PFSK-1 (cell line): ENCODE results near the gene GPN1.

Experiments used
- POLR2AphosphoS5 ChIP-seq: IDR thresholded peaks from 2 replicates; pipeline ENCODE4 v1.6.1; 2012; ENCODE audit warnings: low read depth, mild to moderate bottlenecking, control low read depth, low read length, moderate library complexity
- SIN3A ChIP-seq: IDR thresholded peaks from 2 replicates; pipeline ENCODE4 v1.6.1; 2012; ENCODE audit warnings: mild to moderate bottlenecking, low read length, moderate library complexity, borderline replicate concordance; ENCODE audit not compliant: insufficient read depth
- TF ChIP-seq, protein P1 (sequence below), 2 experiments: IDR thresholded peaks; 2 replicates each; pipeline versions ENCODE4 v1.6.1 to v1.8.0; 2011 to 2012; ENCODE audit warnings: low read depth in 2 of 2, low read length in 2 of 2, control low read depth in 1 of 2, inconsistent platforms in 1 of 2, mild to moderate bottlenecking in 1 of 2, moderate library complexity in 1 of 2; ENCODE audit not compliant: insufficient read depth in 1 of 2

DNA sequence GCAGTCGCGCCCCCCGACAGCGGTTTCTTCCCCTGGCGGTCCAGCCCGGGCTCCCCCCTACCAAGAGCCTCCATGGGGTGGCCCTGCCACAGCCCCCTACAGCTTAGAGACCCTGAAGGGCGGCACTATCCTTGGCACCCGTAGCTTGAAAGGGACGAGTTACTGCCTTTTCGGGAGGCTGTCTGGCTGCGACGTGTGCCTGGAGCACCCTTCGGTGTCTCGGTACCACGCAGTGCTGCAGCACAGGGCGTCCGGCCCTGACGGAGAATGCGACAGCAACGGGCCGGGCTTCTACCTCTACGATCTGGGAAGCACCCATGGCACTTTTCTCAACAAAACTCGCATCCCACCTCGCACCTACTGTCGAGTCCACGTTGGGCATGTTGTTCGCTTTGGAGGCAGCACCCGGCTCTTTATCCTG lies 35.3 kb downstream of the GPN1 start:
- TF ChIP-seq, protein P1, sequence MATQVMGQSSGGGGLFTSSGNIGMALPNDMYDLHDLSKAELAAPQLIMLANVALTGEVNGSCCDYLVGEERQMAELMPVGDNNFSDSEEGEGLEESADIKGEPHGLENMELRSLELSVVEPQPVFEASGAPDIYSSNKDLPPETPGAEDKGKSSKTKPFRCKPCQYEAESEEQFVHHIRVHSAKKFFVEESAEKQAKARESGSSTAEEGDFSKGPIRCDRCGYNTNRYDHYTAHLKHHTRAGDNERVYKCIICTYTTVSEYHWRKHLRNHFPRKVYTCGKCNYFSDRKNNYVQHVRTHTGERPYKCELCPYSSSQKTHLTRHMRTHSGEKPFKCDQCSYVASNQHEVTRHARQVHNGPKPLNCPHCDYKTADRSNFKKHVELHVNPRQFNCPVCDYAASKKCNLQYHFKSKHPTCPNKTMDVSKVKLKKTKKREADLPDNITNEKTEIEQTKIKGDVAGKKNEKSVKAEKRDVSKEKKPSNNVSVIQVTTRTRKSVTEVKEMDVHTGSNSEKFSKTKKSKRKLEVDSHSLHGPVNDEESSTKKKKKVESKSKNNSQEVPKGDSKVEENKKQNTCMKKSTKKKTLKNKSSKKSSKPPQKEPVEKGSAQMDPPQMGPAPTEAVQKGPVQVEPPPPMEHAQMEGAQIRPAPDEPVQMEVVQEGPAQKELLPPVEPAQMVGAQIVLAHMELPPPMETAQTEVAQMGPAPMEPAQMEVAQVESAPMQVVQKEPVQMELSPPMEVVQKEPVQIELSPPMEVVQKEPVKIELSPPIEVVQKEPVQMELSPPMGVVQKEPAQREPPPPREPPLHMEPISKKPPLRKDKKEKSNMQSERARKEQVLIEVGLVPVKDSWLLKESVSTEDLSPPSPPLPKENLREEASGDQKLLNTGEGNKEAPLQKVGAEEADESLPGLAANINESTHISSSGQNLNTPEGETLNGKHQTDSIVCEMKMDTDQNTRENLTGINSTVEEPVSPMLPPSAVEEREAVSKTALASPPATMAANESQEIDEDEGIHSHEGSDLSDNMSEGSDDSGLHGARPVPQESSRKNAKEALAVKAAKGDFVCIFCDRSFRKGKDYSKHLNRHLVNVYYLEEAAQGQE (IDR thresholded peaks at IDR 0.05; ENCODE audit: insufficient read depth in 1 of 2, low read depth in 2 of 2, low read length in 2 of 2) = no peak
- no peak for TF ChIP-seq POLR2AphosphoS5
- no peak for TF ChIP-seq SIN3A
